ENCODE data around the gene PARM1.

GRCh38 chr4:74946196-74946595, 13.3 kb downstream of the PARM1 start:
- TF ChIP-seq CTCF (conservative IDR thresholded peaks at IDR 0.05 in 1 of 2, IDR thresholded peaks at IDR 0.05 in 1 of 2; ENCODE audit: extremely low read depth in 1 of 2, insufficient read depth in 1 of 2, low read depth in 1 of 2, low read length in 2 of 2) (no peak), EZH2 (IDR thresholded peaks at IDR 0.05; ENCODE audit: borderline replicate concordance, low read length) (no peak)
